Measurements from ENCODE around the gene AMBRA1.

- TF ChIP-seq CTCF (IDR thresholded peaks at IDR 0.05; ENCODE audit: poor library complexity, severe bottlenecking) (no peak), POLR2AphosphoS5 (IDR thresholded peaks at IDR 0.05) (no peak), REST (IDR thresholded peaks at IDR 0.05; ENCODE audit: borderline replicate concordance) (no peak), EP300 (conservative IDR thresholded peaks at IDR 0.05; ENCODE audit: poor library complexity, severe bottlenecking) (no peak), TAF1 (IDR thresholded peaks at IDR 0.05; ENCODE audit: low read depth) (no peak), EZH2 (IDR thresholded peaks at IDR 0.05; ENCODE audit: borderline replicate concordance, insufficient read depth, low read length, poor library complexity, severe bottlenecking) (no peak), RAD21 (conservative IDR thresholded peaks at IDR 0.05) (no peak)
These were observed 95.6 kb downstream of the AMBRA1 start for GRCh38 chr11:46498179-46498578.

Data from neural cell (in vitro differentiated cells).